GM23338 (cell line): ENCODE results near the gene EFHD2.

ENCODE experiments used
- CREB1 ChIP-seq: fragments of 250-450 bp; sonication (Bioruptor Pico); IDR thresholded peaks from 2 replicates; pipeline ENCODE4 v1.5.0; 2020; ENCODE audit warnings: low read depth, mild to moderate bottlenecking, moderate library complexity
- CTCF ChIP-seq, 2 experiments: fragments of 200-600 bp in 1 of 2; sonication (generic) in 1 of 2; conservative IDR thresholded peaks; 2 replicates each; pipeline versions ENCODE4 v1.5.1 to v1.6.1; 2016 to 2017; ENCODE audit warnings: antibody characterized with exemption in 2 of 2, low read depth in 2 of 2, mild to moderate bottlenecking in 2 of 2, moderate library complexity in 1 of 2
- EZH2 ChIP-seq: fragments of 200-600 bp; sonication (generic); IDR thresholded peaks from one replicate; pipeline ENCODE4 v1.8.0; 2017; ENCODE audit warnings: antibody characterized with exemption, mild to moderate bottlenecking, low read depth; ENCODE audit not compliant: unreplicated experiment
- EZH2phosphoT487 ChIP-seq: fragments of 200-600 bp; sonication (generic); IDR thresholded peaks from one replicate; pipeline ENCODE4 v1.8.1; 2018; ENCODE audit warnings: antibody characterized with exemption; ENCODE audit not compliant: unreplicated experiment
- ZNF331 ChIP-seq: fragments of 250-450 bp; sonication (Bioruptor Pico); IDR thresholded peaks from 2 replicates; pipeline ENCODE4 v1.5.0; 2020; ENCODE audit warnings: low read depth, mild to moderate bottlenecking, moderate library complexity

- TF ChIP-seq CTCF (conservative IDR thresholded peaks at IDR 0.05; ENCODE audit: low read depth in 2 of 2) (no peak), EZH2 (no peak), CREB1 (CRISPR knock-in tag) (no peak), EZH2phosphoT487 (no peak), ZNF331 (CRISPR knock-in tag) (no peak)
Observed at GRCh38 chr1:15472587-15472986, 62.9 kb downstream of the EFHD2 start.
